ENCODE results near the gene ADAMTS10. TPM values are rescaled to one million over a fixed set of nuclear protein-coding genes. Genes with fewer than 3 reads are reported as not detected.

The ADAMTS10 gene
- polyA plus RNA-seq, 4 donors, result 27.7 to 38.6 (median 34.6) TPM

Other genes starting within 250 kb of the ADAMTS10 start
- 1 to 10 TPM; 1.6 to 5.0 (median 2.4) TPM for gene ANGPTL4, start 246.6 kb downstream of the ADAMTS10 start, polyA plus RNA-seq (ENCODE audit: insufficient read length in 4 of 4)
- 100 to 1,000 TPM; 121 to 174 (median 130) TPM for gene RAB11B, start 220.4 kb downstream of the ADAMTS10 start, polyA plus RNA-seq (ENCODE audit: insufficient read length in 4 of 4)
- gene MARCHF2, start 197.4 kb downstream of the ADAMTS10 start, polyA plus RNA-seq (ENCODE audit: insufficient read length in 4 of 4), result 10 to 100 TPM; 12.8 to 18.6 (median 13.5) TPM
- 100 to 1,000 TPM; 354 to 435 (median 411) TPM for gene HNRNPM, start 165.7 kb downstream of the ADAMTS10 start, polyA plus RNA-seq (ENCODE audit: insufficient read length in 4 of 4)
- 1 to 10 TPM; 1.1 to 1.5 (median 1.3) TPM for gene PRAM1, start 108.1 kb downstream of the ADAMTS10 start, polyA plus RNA-seq (ENCODE audit: insufficient read length in 4 of 4)
- 10 to 100 TPM; 18.8 to 27.0 (median 23.6) TPM for gene ZNF414, start 96.5 kb downstream of the ADAMTS10 start, polyA plus RNA-seq (ENCODE audit: insufficient read length in 4 of 4)
- 1 to 10 TPM; 3.5 to 6.0 (median 4.2) TPM for gene MYO1F, start 33.3 kb downstream of the ADAMTS10 start, polyA plus RNA-seq (ENCODE audit: insufficient read length in 4 of 4)
- gene NFILZ, start 19.9 kb upstream of the ADAMTS10 start, polyA plus RNA-seq (ENCODE audit: insufficient read length in 4 of 4), result not detected
- not detected for gene ACTL9, start 88.1 kb upstream of the ADAMTS10 start, polyA plus RNA-seq (ENCODE audit: insufficient read length in 4 of 4)
- gene OR2Z1, start 110.9 kb upstream of the ADAMTS10 start, polyA plus RNA-seq (ENCODE audit: insufficient read length in 4 of 4), result not detected
- 10 to 100 TPM; 35.9 to 46.0 (median 41.9) TPM for gene ZNF558, start 221.6 kb upstream of the ADAMTS10 start, polyA plus RNA-seq (ENCODE audit: insufficient read length in 4 of 4)
- gene MBD3L1, start 221.7 kb upstream of the ADAMTS10 start, polyA plus RNA-seq (ENCODE audit: insufficient read length in 4 of 4), result not detected

All from right renal pelvis (tissue), 4 donors.